PC-3 (cell line): Measurements from ENCODE around the gene MAPK13. TPM values are rescaled to one million over a fixed set of nuclear protein-coding genes. Genes with fewer than 3 reads are reported as not detected.

Experiments used
- ATAC-seq: fragments of 200-7000 bp; cut with Tn5 transposase; 2 replicates; pipeline ENCODE4 v1.9.1; 2020; ENCODE audit warnings: mild to moderate bottlenecking, moderate library complexity
- BruUV-seq: library from RNA; stranded (reverse); fragments of 400-500 nt; replicated peaks from 2 replicates; lab custom pipeline; 2021; lab: Mats Ljungman, UMichigan
- CTCF ChIA-PET: fragments of 300-600 bp; sonication (Branson Sonifier 250); formaldehyde crosslinking; loops from one replicate; lab custom pipeline; 2022; ENCODE audit warnings: antibody characterized with exemption; lab: Charles Lee
- POLR2A ChIA-PET: fragments of 300-600 bp; sonication (Branson Sonifier 250); formaldehyde crosslinking; loops from one replicate; lab custom pipeline; 2022; ENCODE audit warnings: antibody characterized with exemption; ENCODE audit not compliant: unreplicated experiment; lab: Charles Lee
- DNase-seq: peaks from one replicate; pipeline ENCODE4 v3.0.0-alpha.2; 2015
- H2AFZ ChIP-seq: fragments of 300-600 bp; sonication (generic); 2 replicates; pipeline ENCODE4 v1.6.0; 2016; ENCODE audit warnings: antibody characterized with exemption, low read length
- H3F3A ChIP-seq: fragments of 300-600 bp; sonication (generic); one replicate; pipeline ENCODE4 v1.6.0; 2017; ENCODE audit warnings: antibody characterized with exemption, low read length, control low read depth, mild to moderate bottlenecking; ENCODE audit not compliant: unreplicated experiment
- H3K27ac ChIP-seq: fragments of 300-600 bp; sonication (generic); 2 replicates; pipeline ENCODE4 v1.5.1; 2016; ENCODE audit warnings: mild to moderate bottlenecking, low read length
- H3K27me3 ChIP-seq: fragments of 300-600 bp; sonication (generic); 2 replicates; pipeline ENCODE4 v1.6.1; 2016; ENCODE audit warnings: low read length, mixed read lengths
- H3K36me3 ChIP-seq: fragments of 300-600 bp; sonication (generic); 2 replicates; pipeline ENCODE4 v1.6.1; 2016; ENCODE audit warnings: low read depth, mixed run types, low read length, mixed read lengths
- H3K4me1 ChIP-seq: fragments of 300-600 bp; sonication (generic); 2 replicates; pipeline ENCODE4 v1.5.1; 2016; ENCODE audit warnings: low read length; ENCODE audit not compliant: insufficient read depth
- H3K4me2 ChIP-seq: fragments of 300-600 bp; sonication (generic); 2 replicates; pipeline ENCODE4 v1.6.0; 2016; ENCODE audit warnings: low read length
- H3K4me3 ChIP-seq: fragments of 300-600 bp; sonication (generic); 2 replicates; pipeline ENCODE4 v1.5.1; 2016; ENCODE audit warnings: mild to moderate bottlenecking, low read length, mixed read lengths
- H3K79me2 ChIP-seq: fragments of 300-600 bp; sonication (generic); 2 replicates; pipeline ENCODE4 v1.6.1; 2017; ENCODE audit warnings: low read length, mixed read lengths
- H3K9ac ChIP-seq: fragments of 300-600 bp; sonication (generic); 2 replicates; pipeline ENCODE4 v1.6.0; 2016; ENCODE audit warnings: mild to moderate bottlenecking, low read length
- H3K9me2 ChIP-seq: fragments of 300-600 bp; sonication (generic); replicated peaks from 2 replicates; pipeline ENCODE4 v1.6.1; 2016; ENCODE audit warnings: mixed run types, low read length, mixed read lengths
- H3K9me3 ChIP-seq: fragments of 300-600 bp; sonication (generic); 2 replicates; pipeline ENCODE4 v1.6.1; 2016; ENCODE audit warnings: low read length, mixed read lengths
- H4K20me1 ChIP-seq: fragments of 300-600 bp; sonication (generic); 2 replicates; pipeline ENCODE4 v1.6.1; 2016; ENCODE audit warnings: low read length, mixed read lengths
- CTCF ChIP-seq: fragments of 300-600 bp; sonication (generic); conservative IDR thresholded peaks from 2 replicates; pipeline ENCODE4 v1.5.1; 2017; ENCODE audit warnings: antibody characterized with exemption, low read depth, mild to moderate bottlenecking, low read length
- EZH2 ChIP-seq: fragments of 300-600 bp; sonication (generic); IDR thresholded peaks from one replicate; pipeline ENCODE4 v1.6.1; 2017; ENCODE audit warnings: antibody characterized with exemption, mild to moderate bottlenecking, low read length; ENCODE audit not compliant: unreplicated experiment
- EZH2phosphoT487 ChIP-seq: fragments of 300-600 bp; sonication (generic); IDR thresholded peaks from 2 replicates; pipeline ENCODE4 v1.6.1; 2018; ENCODE audit warnings: mild to moderate bottlenecking, antibody characterized with exemption, low read length, borderline replicate concordance
- intact Hi-C: fragments of 100-400 bp; cut with micrococcal nuclease; formaldehyde crosslinking; loops from 2 replicates; pipeline ENCODE4 v1.9.0; 2023
- total RNA-seq: library from RNA; depleted of rRNA; stranded (reverse); fragments of >200 nt; gene quantifications from 2 replicates; pipeline ENCODE4 v1.2.3, GENCODE V29; 2014

Gene MAPK13
- total RNA-seq, 1 experiment from 2014 or later, result 41.4 TPM

- Histone ChIP-seq H3K27me3 (no peaks in the 10 kb centered on the region), H3K27ac (no peak overlapping the region), H3K79me2 (no peaks in the 10 kb centered on the region), H3K4me2 (no peak overlapping the region), H3F3A (peaks cover 1% of the 10 kb centered on the region), H4K20me1 (no peaks in the 10 kb centered on the region), H2AFZ (no peak overlapping the region), H3K36me3 (no peaks in the 10 kb centered on the region), H3K4me3 (no peak overlapping the region), H3K9ac (no peak overlapping the region), H3K9me3 (no peaks in the 10 kb centered on the region), H3K4me1 (peaks cover 35% of the 10 kb centered on the region), H3K9me2 (no peaks in the 10 kb centered on the region)
- BruUV-seq, result no TSS peak
- TF ChIP-seq CTCF, result no peak
- TF ChIP-seq EZH2phosphoT487, result no peak
- TF ChIP-seq EZH2, result no peak
- intact Hi-C loops, result loop anchor here (2.0 kb wide), 1 partner anchor 235 kb away; no protein-coding TSS in a partner anchor
- DNase-seq (no peak), ATAC-seq (no peak)
- ChIA-PET POLR2A (no interaction called here), CTCF (no interaction called here)
These were observed 4.7 kb upstream of the MAPK13 start for GRCh38 chr6:36125575-36125974.

GRCh38 chr6:36126121-36126520 lies 4.2 kb upstream of the MAPK13 start:
- ChIA-PET CTCF (no interaction called here), POLR2A (no interaction called here)
- Histone ChIP-seq H4K20me1 (no peaks in the 10 kb centered on the region), H3K9ac (no peak overlapping the region), H3K79me2 (peaks cover 5% of the 10 kb centered on the region), H3K9me3 (no peaks in the 10 kb centered on the region), H3F3A (no peaks in the 10 kb centered on the region), H3K27me3 (no peaks in the 10 kb centered on the region), H3K4me1 (peaks cover 34% of the 10 kb centered on the region), H3K36me3 (no peaks in the 10 kb centered on the region), H3K4me2 (no peak overlapping the region), H3K4me3 (no peak overlapping the region), H2AFZ (no peak overlapping the region), H3K27ac (no peak overlapping the region), H3K9me2 (no peaks in the 10 kb centered on the region)
- DNase-seq (no peak), ATAC-seq (no peak)
- intact Hi-C loops, result no loop called here
- TF ChIP-seq EZH2 (no peak), EZH2phosphoT487 (no peak), CTCF (no peak)
- BruUV-seq, result no TSS peak

- no TSS peak for BruUV-seq
- POLR2A ChIA-PET, result no interaction called here
- TF ChIP-seq EZH2 (no peak), CTCF (no peak), EZH2phosphoT487 (no peak)
- ATAC-seq, result no peak
- H3K4me1 ChIP-seq, result peaks cover 34% of the 10 kb centered on the region
- H3K9ac ChIP-seq, result no peak overlapping the region
- H3K9me3 ChIP-seq, result no peaks in the 10 kb centered on the region
- no peak overlapping the region for H3K27ac ChIP-seq
- no peaks in the 10 kb centered on the region for H3K36me3 ChIP-seq
- intact Hi-C loops, result no loop called here
- no peaks in the 10 kb centered on the region for H4K20me1 ChIP-seq
- peaks cover 12% of the 10 kb centered on the region for H3K79me2 ChIP-seq
- no peaks in the 10 kb centered on the region for H3F3A ChIP-seq
- H3K4me3 ChIP-seq, result no peak overlapping the region
- H2AFZ ChIP-seq, result no peak overlapping the region
- H3K4me2 ChIP-seq, result peak overlapping the region; percentile 14; the same call in 1 of the 2 replicates
- CTCF ChIA-PET, result no interaction called here
- H3K9me2 ChIP-seq, result no peaks in the 10 kb centered on the region
- no peaks in the 10 kb centered on the region for H3K27me3 ChIP-seq
- DNase-seq, result no peak
These were observed 3.5 kb upstream of the MAPK13 start for GRCh38 chr6:36126553-36127458.
